GM12872 (cell line): ENCODE data around the gene ISM2.

Experiments used
- TF ChIP-seq, protein P1 (sequence below): IDR thresholded peaks from 3 replicates; pipeline ENCODE4 v1.5.1; 2011; ENCODE audit warnings: low read depth, mild to moderate bottlenecking, low read length, moderate library complexity; ENCODE audit not compliant: insufficient read depth

Gene ISM2

DNA sequence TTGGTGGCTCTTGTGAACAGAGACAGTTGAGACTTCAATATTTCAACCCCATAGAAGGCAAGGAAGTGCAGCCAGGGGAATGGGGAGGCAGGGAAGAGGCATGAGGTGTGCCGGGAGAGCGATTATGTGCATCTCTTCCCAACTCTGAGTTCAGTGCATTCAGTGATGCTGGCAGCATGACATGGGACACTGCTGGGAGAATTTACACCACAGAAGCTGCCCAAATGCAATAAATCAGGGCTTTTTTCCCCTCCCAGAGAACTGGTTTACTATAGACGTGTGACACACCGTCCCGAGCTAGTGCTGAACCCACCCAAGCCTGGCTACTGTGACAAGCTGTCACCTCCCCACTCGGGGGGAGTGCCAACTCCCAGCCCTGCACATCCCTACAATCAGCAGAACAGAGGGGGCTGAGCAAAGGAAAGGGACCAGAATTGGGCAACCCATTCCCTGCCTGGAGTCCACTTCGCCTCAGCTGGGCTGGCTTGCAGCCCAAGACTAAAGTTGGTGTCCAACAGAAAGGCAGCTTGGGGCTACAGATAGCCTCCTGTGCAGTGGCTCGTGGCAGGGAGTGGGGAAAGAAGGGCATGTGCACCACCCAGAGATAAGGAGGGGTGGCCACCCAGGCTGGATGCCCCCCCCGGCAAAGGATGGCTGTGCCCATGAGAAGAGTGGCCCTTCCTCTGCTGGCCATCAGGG, 24.0 kb downstream of the ISM2 start:
- TF ChIP-seq, protein P1, sequence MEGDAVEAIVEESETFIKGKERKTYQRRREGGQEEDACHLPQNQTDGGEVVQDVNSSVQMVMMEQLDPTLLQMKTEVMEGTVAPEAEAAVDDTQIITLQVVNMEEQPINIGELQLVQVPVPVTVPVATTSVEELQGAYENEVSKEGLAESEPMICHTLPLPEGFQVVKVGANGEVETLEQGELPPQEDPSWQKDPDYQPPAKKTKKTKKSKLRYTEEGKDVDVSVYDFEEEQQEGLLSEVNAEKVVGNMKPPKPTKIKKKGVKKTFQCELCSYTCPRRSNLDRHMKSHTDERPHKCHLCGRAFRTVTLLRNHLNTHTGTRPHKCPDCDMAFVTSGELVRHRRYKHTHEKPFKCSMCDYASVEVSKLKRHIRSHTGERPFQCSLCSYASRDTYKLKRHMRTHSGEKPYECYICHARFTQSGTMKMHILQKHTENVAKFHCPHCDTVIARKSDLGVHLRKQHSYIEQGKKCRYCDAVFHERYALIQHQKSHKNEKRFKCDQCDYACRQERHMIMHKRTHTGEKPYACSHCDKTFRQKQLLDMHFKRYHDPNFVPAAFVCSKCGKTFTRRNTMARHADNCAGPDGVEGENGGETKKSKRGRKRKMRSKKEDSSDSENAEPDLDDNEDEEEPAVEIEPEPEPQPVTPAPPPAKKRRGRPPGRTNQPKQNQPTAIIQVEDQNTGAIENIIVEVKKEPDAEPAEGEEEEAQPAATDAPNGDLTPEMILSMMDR, result no peak

DNA sequence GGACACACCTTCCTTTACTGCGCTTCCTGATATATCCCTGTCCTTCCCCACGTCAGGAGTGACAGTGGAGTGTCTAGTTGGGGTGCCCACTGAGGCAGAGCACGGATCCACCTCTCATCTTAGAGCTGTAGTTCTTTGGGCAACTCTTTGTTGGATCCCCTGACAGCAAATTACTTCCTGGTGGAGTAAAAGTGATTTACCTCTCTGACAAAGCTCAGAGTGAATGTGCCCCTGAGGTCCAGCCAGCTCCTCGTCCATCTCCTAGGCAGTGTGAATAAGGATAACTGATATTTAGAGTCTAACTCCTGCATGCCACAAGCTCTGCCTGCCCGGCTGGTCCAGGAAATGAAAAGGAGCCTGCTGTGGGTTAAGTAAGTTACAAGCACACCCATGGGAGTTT, 24.7 kb downstream of the ISM2 start:
- TF ChIP-seq, protein P1, result no peak

DNA sequence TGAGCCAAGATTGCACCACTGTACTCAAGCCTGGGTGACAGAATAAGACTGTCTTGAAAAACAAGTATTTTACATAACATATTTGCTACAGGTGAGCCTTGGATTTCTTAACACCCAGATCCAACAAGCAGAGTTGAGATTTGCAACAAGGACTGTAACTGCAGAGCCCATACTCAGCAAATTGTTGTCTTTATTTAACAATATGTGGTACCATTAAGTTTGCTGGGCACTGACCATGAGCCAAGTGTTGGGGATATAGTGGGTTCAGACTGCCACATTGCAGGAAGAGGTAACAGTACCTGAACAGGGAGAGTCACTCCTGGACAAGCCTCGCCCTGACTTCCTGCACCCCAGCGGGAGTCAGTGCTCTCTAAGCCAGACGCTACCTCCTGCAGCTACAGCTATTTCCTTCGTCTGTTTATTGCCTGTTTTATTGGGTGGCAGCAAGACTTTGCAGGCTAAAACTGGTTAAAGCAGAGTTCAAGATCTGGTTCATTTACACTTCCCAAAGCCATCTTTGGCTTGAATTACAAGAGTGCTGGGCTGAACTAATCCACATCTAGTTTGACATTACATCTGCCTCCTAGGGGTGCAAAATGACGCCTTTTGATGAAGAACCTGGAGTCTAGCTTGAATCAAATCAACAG, 28.3 kb downstream of the ISM2 start:
- TF ChIP-seq, protein P1, result no peak

DNA sequence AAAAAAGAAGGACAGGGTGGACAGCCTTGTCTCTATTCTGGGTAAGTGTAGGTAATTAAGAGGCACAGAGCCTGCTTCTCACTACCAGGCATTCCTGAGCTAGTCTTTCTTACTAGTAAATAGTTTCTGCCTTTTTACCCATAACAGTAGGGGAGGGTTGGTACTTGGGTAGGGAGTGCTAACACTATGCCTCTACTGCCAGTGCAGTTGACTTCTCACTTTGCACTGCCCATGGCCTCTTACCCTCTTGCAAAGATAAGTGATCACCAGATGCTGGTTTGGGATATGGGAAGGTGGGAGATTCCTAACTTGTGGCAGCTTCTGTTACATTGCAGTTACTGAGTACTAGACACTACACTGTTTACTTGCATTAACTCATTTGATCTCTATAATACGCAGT, 29.1 kb downstream of the ISM2 start:
- TF ChIP-seq, protein P1, result no peak

DNA sequence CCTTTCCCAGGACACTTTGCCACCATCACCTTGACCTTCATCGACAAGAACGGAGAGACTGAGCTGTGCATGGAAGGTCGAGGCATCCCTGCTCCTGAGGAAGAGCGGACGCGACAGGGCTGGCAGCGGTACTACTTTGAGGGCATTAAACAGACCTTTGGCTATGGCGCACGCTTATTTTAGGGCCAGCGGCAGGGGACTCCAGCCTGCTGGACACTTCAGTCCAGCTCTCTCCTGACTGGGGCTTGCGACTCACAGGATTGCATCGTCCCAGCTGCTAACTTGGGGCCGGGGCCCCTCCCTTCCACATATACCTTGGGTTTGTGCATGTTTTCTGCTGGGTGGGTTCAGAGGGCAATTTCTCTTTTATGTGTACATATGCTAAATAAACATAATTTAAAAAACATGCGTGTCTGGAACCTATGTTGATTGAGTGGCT, 29.5 kb downstream of the ISM2 start:
- TF ChIP-seq, protein P1, result no peak

DNA sequence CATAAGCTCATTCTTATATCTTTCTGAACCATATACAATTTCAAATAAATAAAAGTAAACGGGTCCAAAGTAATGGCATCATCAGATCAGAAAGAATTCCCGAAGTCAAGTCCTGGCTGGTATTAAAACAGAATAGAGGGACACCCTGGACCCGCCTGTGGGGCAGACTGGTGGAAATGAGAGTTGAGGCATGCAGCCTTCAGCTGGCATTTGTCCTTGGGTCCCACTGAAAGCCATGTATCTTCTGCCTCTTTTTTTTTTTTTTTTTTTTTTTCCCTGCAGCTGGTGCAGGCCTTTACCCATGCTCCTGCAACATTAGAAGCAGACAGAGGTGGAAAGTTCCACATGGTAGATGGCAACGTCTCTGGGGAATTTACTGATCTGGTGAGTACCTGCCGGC, 30.8 kb downstream of the ISM2 start:
- TF ChIP-seq, protein P1, result no peak

DNA sequence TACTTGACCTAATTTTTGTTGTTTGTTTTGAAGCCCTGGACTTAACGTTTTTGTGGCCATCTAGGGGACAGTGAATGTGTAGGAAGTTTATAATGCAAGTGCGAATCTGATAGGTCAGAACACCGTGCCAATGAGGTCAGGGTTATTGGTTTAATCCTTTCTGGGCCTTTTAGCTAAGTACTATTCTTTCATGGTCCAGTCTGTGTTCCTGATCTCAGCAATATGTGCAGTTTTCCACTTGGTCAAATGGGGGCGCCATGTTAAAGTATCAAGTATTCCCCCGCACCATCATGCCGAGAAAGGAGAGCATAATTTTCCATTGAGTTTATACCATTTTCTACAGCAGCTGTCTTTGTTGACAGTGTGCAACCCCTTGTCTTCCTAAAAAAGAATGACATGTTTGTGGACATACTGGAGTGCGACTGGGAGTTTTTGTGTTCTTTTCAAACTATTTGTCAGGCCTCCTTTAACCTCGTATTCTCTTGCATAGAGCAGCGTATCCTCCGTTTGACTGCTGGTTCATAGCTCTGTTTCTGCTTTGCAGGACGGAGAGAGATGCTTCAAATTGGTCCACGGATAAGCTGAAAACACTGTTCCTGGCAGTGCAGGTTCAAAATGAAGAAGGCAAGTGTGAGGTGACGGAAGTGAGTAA, 39.4 kb downstream of the ISM2 start:
- TF ChIP-seq, protein P1, result peak; percentile 72
